ENCODE data around the gene NTN1.

Gene NTN1

DNA sequence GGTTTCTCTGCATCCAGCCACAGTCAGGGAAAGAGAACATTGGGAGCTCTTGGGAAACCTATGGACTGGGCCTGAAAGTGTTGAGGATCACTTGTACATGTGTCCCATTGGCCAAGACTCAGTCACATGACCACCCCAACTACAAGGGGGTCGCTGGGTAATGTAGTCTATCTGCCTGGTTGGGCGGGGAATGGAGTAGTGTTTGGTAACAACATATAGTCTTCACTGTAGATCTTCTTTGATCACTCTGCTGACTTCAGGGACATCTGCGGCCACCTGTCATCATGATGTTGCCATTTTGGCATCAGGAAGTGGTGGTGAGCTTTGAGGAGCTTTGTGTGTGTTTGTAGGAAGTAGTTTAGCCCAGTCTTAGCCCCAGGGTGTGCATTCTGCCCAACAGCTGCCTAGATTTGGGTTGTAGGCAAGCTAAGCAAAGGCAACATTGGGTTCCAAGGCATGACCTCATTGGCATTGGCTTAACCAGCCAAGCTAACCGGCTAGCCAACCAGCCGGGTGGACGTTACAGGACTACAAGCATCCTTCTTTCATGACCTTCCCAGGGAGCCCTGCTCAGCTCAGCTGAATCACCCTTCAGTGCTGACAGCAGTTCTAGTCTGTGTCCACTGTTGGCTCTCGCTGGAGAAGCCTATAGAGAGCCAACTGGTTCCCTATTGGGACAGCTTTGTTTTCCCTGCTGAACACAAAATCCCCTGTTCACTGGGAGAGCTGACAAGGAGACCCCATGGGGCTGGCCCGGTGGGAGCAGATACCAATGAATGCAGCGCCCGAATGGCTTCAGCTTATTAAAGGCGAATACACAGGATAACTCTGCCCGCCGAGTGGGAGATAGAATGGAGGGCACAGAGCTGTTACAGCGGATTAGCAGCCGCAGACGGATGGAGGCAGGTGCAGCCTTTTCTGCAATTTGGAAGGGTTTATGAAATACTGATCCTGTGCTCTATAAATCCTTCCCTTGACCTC, 178.6 kb downstream of the NTN1 start:
- H3K4me3 ChIP-seq (ENCODE audit: low read depth, low read length) = no peak overlapping the region
- no peak for TF ChIP-seq CTCF (IDR thresholded peaks at IDR 0.05; ENCODE audit: borderline replicate concordance, insufficient read depth, low read depth, low read length)

- no peak for TF ChIP-seq CTCF (IDR thresholded peaks at IDR 0.05; ENCODE audit: borderline replicate concordance, insufficient read depth, low read depth, low read length)
- no peak overlapping the region for H3K4me3 ChIP-seq (ENCODE audit: low read depth, low read length)
Measured at GRCh38 chr17:9200699-9201359, 179.5 kb downstream of the NTN1 start.

DNA sequence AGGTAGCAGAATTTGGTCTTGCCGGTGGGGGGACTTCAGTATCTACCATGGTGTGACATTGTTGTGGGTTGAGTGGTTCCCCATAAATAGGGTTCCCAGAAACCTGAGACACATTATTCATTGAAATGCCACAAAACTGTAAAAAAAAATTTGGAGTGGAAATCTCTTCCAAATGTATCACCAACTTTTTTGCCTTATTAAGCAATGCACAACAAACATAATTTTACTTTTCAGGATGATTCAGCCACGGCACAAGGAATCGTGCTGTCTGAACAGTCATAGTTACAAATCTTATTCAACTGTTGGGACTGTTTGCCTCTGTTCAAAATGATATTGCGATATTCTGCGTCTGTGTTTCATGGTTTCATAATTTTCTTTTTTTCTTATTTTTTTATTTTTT, 181.2 kb downstream of the NTN1 start:
- TF ChIP-seq CTCF (IDR thresholded peaks at IDR 0.05; ENCODE audit: borderline replicate concordance, insufficient read depth, low read depth, low read length) = no peak
- H3K4me3 ChIP-seq (ENCODE audit: low read depth, low read length) = no peak overlapping the region

GRCh38 chr17:9203771-9204425, 182.6 kb downstream of the NTN1 start:
- TF ChIP-seq CTCF (IDR thresholded peaks at IDR 0.05; ENCODE audit: borderline replicate concordance, insufficient read depth, low read depth, low read length) = no peak

GRCh38 chr17:9204637-9205329, 183.5 kb downstream of the NTN1 start:
- H3K4me3 ChIP-seq (ENCODE audit: low read depth, low read length) = no peak overlapping the region
- no peak for TF ChIP-seq CTCF (IDR thresholded peaks at IDR 0.05; ENCODE audit: borderline replicate concordance, insufficient read depth, low read depth, low read length)

More at GRCh38 chr17:9203771-9204425, 182.6 kb downstream of the NTN1 start:
- no peak overlapping the region for H3K4me3 ChIP-seq (ENCODE audit: low read depth, low read length)

DNA sequence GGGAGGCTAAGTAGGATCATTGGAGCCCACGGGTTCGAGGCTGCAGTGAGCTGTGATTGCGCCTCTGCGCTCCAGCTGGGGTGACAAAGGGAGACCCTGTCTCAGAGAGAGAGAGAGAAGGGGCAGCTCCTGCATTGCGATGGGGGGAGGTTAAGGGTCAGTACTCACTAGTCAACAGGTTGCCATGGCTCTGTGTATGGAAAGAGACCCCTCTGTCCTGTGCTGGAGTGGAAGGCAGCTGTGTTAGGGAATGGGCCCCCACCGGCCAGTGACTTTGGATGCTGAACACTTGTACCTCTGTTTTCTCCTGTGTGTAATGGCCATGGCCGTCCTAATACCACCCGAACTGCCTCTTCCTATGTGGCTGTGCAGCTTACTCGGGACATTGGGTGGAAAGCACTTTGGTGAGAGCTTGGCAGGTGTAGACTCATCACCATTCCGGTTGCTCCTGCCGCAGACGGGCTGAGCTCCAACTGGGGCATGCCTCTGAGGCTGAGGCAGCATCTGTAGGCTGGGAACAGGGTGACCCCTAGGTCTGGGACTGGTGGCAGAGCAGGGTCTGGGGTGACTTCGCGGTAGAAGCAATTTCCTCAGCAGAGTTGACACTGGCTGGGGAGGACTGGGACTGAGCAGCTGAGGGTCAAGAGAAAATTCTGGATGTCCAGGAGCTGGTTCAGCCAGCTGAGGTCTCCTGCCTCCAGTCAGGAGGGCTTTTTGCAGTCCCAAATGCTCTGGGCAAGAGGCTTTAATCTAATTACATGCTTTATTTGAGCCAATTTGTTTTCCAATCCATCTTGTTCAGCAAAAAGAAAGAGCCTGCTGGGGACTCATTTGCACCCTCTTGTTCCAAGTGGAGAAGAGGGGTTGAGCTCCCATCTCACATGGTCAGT, 184.5 kb downstream of the NTN1 start:
- H3K4me3 ChIP-seq (ENCODE audit: low read depth, low read length) = no peak overlapping the region
- no peak for TF ChIP-seq CTCF (IDR thresholded peaks at IDR 0.05; ENCODE audit: borderline replicate concordance, insufficient read depth, low read depth, low read length)

All from GM12875 (cell line).